IMR-90 (cell line): ENCODE measurements around the gene CKAP2. TPM values are rescaled to one million over a fixed set of nuclear protein-coding genes. Genes with fewer than 3 reads are reported as not detected.

Source experiments
- ATAC-seq: fragments of 200-7000 bp; cut with Tn5 transposase; 2 replicates; pipeline ENCODE4 v1.9.1; 2020; ENCODE audit warnings: low read depth, mild to moderate bottlenecking, moderate library complexity
- BruUV-seq: library from RNA; stranded (reverse); fragments of 400-500 nt; replicated peaks from 2 replicates; lab custom pipeline; 2021; lab: Mats Ljungman, UMichigan
- CTCF ChIA-PET: fragments of 300-600 bp; formaldehyde crosslinking; extraction: SDS; loops from one replicate; lab custom pipeline; 2021; ENCODE audit warnings: antibody characterized with exemption; lab: Yijun Ruan, JAX
- POLR2A ChIA-PET: fragments of 300-600 bp; sonication (Branson Sonifier 250); formaldehyde crosslinking; loops from one replicate; lab custom pipeline; 2022; ENCODE audit warnings: antibody characterized with exemption; ENCODE audit not compliant: unreplicated experiment; lab: Charles Lee
- DNase-seq: peaks from one replicate; pipeline ENCODE4 v3.0.0; 2013
- H2AFZ ChIP-seq: replicated peaks from 2 replicates; pipeline ENCODE3; 2013; ENCODE audit warnings: low read length, mild to moderate bottlenecking; ENCODE audit not compliant: poor library complexity
- H2AK5ac ChIP-seq: 2 replicates; pipeline ENCODE4 v1.6.1; 2013; ENCODE audit warnings: low read depth, low read length, inconsistent platforms
- H2AK9ac ChIP-seq: replicated peaks from 2 replicates; pipeline ENCODE3; 2013; ENCODE audit warnings: mild to moderate bottlenecking, low read depth, low read length, moderate library complexity; ENCODE audit not compliant: poor library complexity
- H2BK120ac ChIP-seq: 2 replicates; pipeline ENCODE4 v1.6.1; 2013; ENCODE audit warnings: low read depth, low read length, inconsistent platforms
- H2BK15ac ChIP-seq: 3 replicates; pipeline ENCODE4 v1.6.1; 2013; ENCODE audit warnings: low read depth, low read length, inconsistent platforms
- H2BK20ac ChIP-seq: 2 replicates; pipeline ENCODE4 v1.6.1; 2013; ENCODE audit warnings: low read depth, mild to moderate bottlenecking, inconsistent platforms, low read length, moderate library complexity
- H2BK5ac ChIP-seq: 2 replicates; pipeline ENCODE4 v1.6.1; 2013; ENCODE audit warnings: mild to moderate bottlenecking, low read depth, low read length, inconsistent platforms; ENCODE audit not compliant: poor library complexity, severe bottlenecking
- H3K14ac ChIP-seq: replicated peaks from 2 replicates; pipeline ENCODE4 v1.6.1; 2013; ENCODE audit warnings: low read depth, low read length, inconsistent platforms
- H3K18ac ChIP-seq: 2 replicates; pipeline ENCODE4 v1.6.1; 2013; ENCODE audit warnings: low read depth, low read length, control low read depth
- H3K23ac ChIP-seq: 2 replicates; pipeline ENCODE4 v1.6.1; 2013; ENCODE audit warnings: low read depth, low read length, inconsistent platforms
- H3K27ac ChIP-seq: 2 replicates; pipeline ENCODE4 v1.5.1; 2013; ENCODE audit warnings: mild to moderate bottlenecking, control low read depth, low read length; ENCODE audit not compliant: insufficient read depth
- H3K27me3 ChIP-seq: 2 replicates; pipeline ENCODE4 v1.6.1; 2013; ENCODE audit warnings: low read length; ENCODE audit not compliant: control insufficient read depth, insufficient read depth
- H3K36me3 ChIP-seq: 2 replicates; pipeline ENCODE4 v1.6.1; 2013; ENCODE audit warnings: low read length, mixed read lengths; ENCODE audit not compliant: control insufficient read depth, insufficient read depth
- H3K4ac ChIP-seq: 2 replicates; pipeline ENCODE4 v1.6.1; 2013; ENCODE audit warnings: low read depth, low read length, inconsistent platforms
- H3K4me1 ChIP-seq: 2 replicates; pipeline ENCODE4 v1.6.1; 2013; ENCODE audit warnings: low read length, mixed read lengths; ENCODE audit not compliant: control insufficient read depth, insufficient read depth
- H3K4me2 ChIP-seq: 2 replicates; pipeline ENCODE4 v1.6.1; 2013; ENCODE audit warnings: low read depth, mild to moderate bottlenecking, control low read depth, low read length, moderate library complexity
- H3K4me3 ChIP-seq: 2 replicates; pipeline ENCODE4 v1.5.1; 2013; ENCODE audit warnings: low read depth, mild to moderate bottlenecking, control low read depth, low read length, moderate library complexity; ENCODE audit not compliant: insufficient read depth
- H3K56ac ChIP-seq: 2 replicates; pipeline ENCODE4 v1.6.1; 2013; ENCODE audit warnings: low read length, inconsistent platforms; ENCODE audit not compliant: insufficient read depth; ENCODE audit errors: extremely low read depth
- H3K79me1 ChIP-seq, 2 experiments: 2 replicates each; pipeline ENCODE4 v1.6.1; 2013; ENCODE audit warnings: low read length in 2 of 2, inconsistent platforms in 1 of 2, low read depth in 1 of 2
- H3K9ac ChIP-seq: 2 replicates; pipeline ENCODE4 v1.6.1; 2013; ENCODE audit warnings: low read depth, low read length, control low read depth
- H3K9me1 ChIP-seq: 2 replicates; pipeline ENCODE4 v1.6.1; 2013; ENCODE audit warnings: low read length, inconsistent platforms; ENCODE audit not compliant: insufficient read depth
- H3K9me3 ChIP-seq: 2 replicates; pipeline ENCODE4 v1.6.1; 2013; ENCODE audit warnings: low read length; ENCODE audit not compliant: control insufficient read depth, insufficient read depth
- H4K20me1 ChIP-seq: 2 replicates; pipeline ENCODE4 v1.6.1; 2013; ENCODE audit warnings: low read length, inconsistent platforms; ENCODE audit not compliant: insufficient read depth
- H4K5ac ChIP-seq: 2 replicates; pipeline ENCODE4 v1.6.1; 2013; ENCODE audit warnings: mild to moderate bottlenecking, low read depth, low read length, control low read depth
- H4K8ac ChIP-seq, 2 experiments: 2 replicates each; pipeline ENCODE4 v1.6.1; 2013; ENCODE audit warnings: low read depth in 2 of 2, low read length in 2 of 2, control low read depth in 1 of 2, inconsistent platforms in 1 of 2
- H4K91ac ChIP-seq: 2 replicates; pipeline ENCODE4 v1.6.1; 2013; ENCODE audit warnings: low read depth, low read length, inconsistent platforms; ENCODE audit not compliant: insufficient read depth
- BHLHE40 ChIP-seq: fragments of 150-350 bp; IDR thresholded peaks from 2 replicates; pipeline ENCODE4 v1.6.1; 2016; ENCODE audit warnings: mild to moderate bottlenecking, low read depth, low read length
- CEBPB ChIP-seq: IDR thresholded peaks from 2 replicates; pipeline ENCODE4 v1.6.1; 2012; ENCODE audit warnings: low read depth, low read length, improper control_type of control experiment
- CHD1 ChIP-seq: IDR thresholded peaks from 2 replicates; pipeline ENCODE4 v1.6.1; 2012; ENCODE audit warnings: low read depth, low read length, improper control_type of control experiment
- CTCF ChIP-seq: conservative IDR thresholded peaks from 2 replicates; pipeline ENCODE4 v1.5.1; 2012; ENCODE audit warnings: mild to moderate bottlenecking, low read depth, low read length, improper control_type of control experiment
- ELK1 ChIP-seq: fragments of 150-350 bp; IDR thresholded peaks from 2 replicates; pipeline ENCODE4 v1.6.1; 2016; ENCODE audit warnings: low read depth, mild to moderate bottlenecking, low read length, moderate library complexity, borderline replicate concordance
- FOS ChIP-seq: fragments of 150-350 bp; IDR thresholded peaks from 2 replicates; pipeline ENCODE4 v1.6.1; 2016; ENCODE audit warnings: low read depth, low read length
- MAFK ChIP-seq: IDR thresholded peaks from 2 replicates; pipeline ENCODE4 v1.6.1; 2012; ENCODE audit warnings: low read depth, low read length, improper control_type of control experiment
- MAZ ChIP-seq: IDR thresholded peaks from 2 replicates; pipeline ENCODE4 v1.6.1; 2012; ENCODE audit warnings: low read depth, mild to moderate bottlenecking, low read length, improper control_type of control experiment, moderate library complexity, borderline replicate concordance
- MXI1 ChIP-seq: IDR thresholded peaks from 2 replicates; pipeline ENCODE4 v1.6.1; 2012; ENCODE audit warnings: low read depth, mild to moderate bottlenecking, low read length, moderate library complexity, borderline replicate concordance
- NFE2L2 ChIP-seq: fragments of 150-350 bp; IDR thresholded peaks from 2 replicates; pipeline ENCODE4 v1.6.1; 2016; ENCODE audit warnings: low read depth, mild to moderate bottlenecking, low read length
- POLR2A ChIP-seq: IDR thresholded peaks from 2 replicates; pipeline ENCODE4 v1.6.1; 2012; ENCODE audit warnings: mild to moderate bottlenecking, low read depth, low read length
- RAD21 ChIP-seq: IDR thresholded peaks from 2 replicates; pipeline ENCODE4 v1.6.1; 2012; ENCODE audit warnings: low read length, improper control_type of control experiment
- RCOR1 ChIP-seq: IDR thresholded peaks from 2 replicates; pipeline ENCODE4 v1.6.1; 2012; ENCODE audit warnings: mild to moderate bottlenecking, low read length, improper control_type of control experiment; ENCODE audit not compliant: insufficient replicate concordance
- RFX5 ChIP-seq: IDR thresholded peaks from 2 replicates; pipeline ENCODE4 v1.8.0; 2012; ENCODE audit warnings: low read depth, mild to moderate bottlenecking, low read length, moderate library complexity
- SMC3 ChIP-seq: fragments of 150-350 bp; IDR thresholded peaks from 2 replicates; pipeline ENCODE4 v1.6.1; 2016; ENCODE audit warnings: low read depth, mild to moderate bottlenecking, antibody characterized with exemption, low read length, moderate library complexity
- USF2 ChIP-seq: fragments of 150-350 bp; IDR thresholded peaks from 2 replicates; pipeline ENCODE4 v1.6.1; 2017; ENCODE audit warnings: mild to moderate bottlenecking, antibody characterized with exemption, low read length, low read depth
- WGBS, 2 experiments: methylation state at CpG; one replicate each; pipeline versions ENCODE4 v1.1.5 to v1.1.7; 2013; ENCODE audit warnings: missing lambda C conversion rate in 2 of 2; ENCODE audit not compliant: insufficient read length in 1 of 2; ENCODE audit errors: extremely low coverage in 2 of 2; 5-methylcytosine and 5-hydroxymethylcytosine counted together
- dilution Hi-C: fragments of 300-500 bp; cut with HindIII; formaldehyde crosslinking; loops from one replicate; pipeline ENCODE4 v1.14.3; 2018; ENCODE audit warnings: low sequenced_read_pairs; ENCODE audit not compliant: unreplicated experiment
- in situ Hi-C: fragments of 300-500 bp; cut with MboI; formaldehyde crosslinking; loops from 3 replicates; pipeline ENCODE4 v1.14.3; 2019; ENCODE audit warnings: low sequenced_read_pairs, inconsistent platforms, mixed read lengths
- intact Hi-C: fragments of 100-400 bp; cut with micrococcal nuclease; formaldehyde crosslinking; loops from 2 replicates; pipeline ENCODE4 v1.10.0; 2022
- polyA plus RNA-seq, 3 experiments: library from polyadenylated mRNA; depleted of rRNA; stranded (reverse); fragments of >200 nt; gene quantifications; 2 replicates each; pipeline ENCODE4 v1.2.3, GENCODE V29; 2012; ENCODE audit warnings: low replicate concordance in 1 of 3
- total RNA-seq: library from RNA; depleted of rRNA; stranded (reverse); fragments of >200 nt; gene quantifications from 2 replicates; pipeline ENCODE4 v1.2.3, GENCODE V29; 2012

The CKAP2 gene
- total and polyA plus RNA-seq, 2 of the 4 experiments (the other 2 are of a cell fraction), result 23.0 to 44.6 TPM

GRCh38 chr13:52446265-52446664 lies 9.0 kb upstream of the CKAP2 start:
- Histone ChIP-seq H2AK5ac (no peak overlapping the region), H3K14ac (no peak overlapping the region), H3K23ac (no peak overlapping the region), H3K4me2 (no peak overlapping the region), H2BK5ac (no peak overlapping the region), H4K91ac (no peak overlapping the region), H2BK120ac (no peak overlapping the region), H2AFZ (no peak overlapping the region), H3K9me1 (peaks cover 11% of the 10 kb centered on the region), H3K18ac (no peak overlapping the region), H3K9me3 (no peaks in the 10 kb centered on the region), H3K27me3 (no peaks in the 10 kb centered on the region), H2BK20ac (no peak overlapping the region), H3K56ac (no peak overlapping the region), H3K4me1 (peaks cover 7% of the 10 kb centered on the region), H2AK9ac (no peak overlapping the region), H4K5ac (no peak overlapping the region), H4K20me1 (peaks cover 5% of the 10 kb centered on the region; the same call in 1 of the 2 replicates), H3K36me3 (peaks cover 6% of the 10 kb centered on the region), H3K9ac (no peak overlapping the region), H4K8ac (no peak overlapping the region), H3K27ac (no peak overlapping the region), H3K4me3 (no peak overlapping the region), H2BK15ac (no peak overlapping the region), H3K4ac (no peak overlapping the region), H3K79me1 (peaks cover 26 to 38% of the 10 kb centered on the region in 2 experiments)
- ChIA-PET POLR2A (no interaction called here), CTCF (no interaction called here)
- ATAC-seq (no peak), DNase-seq (no peak)
- TF ChIP-seq MXI1 (no peak), CTCF (no peak), MAZ (no peak), MAFK (no peak), CHD1 (no peak), POLR2A (no peak), USF2 (no peak), CEBPB (no peak), ELK1 (no peak), RAD21 (no peak), BHLHE40 (no peak), NFE2L2 (no peak), FOS (no peak), RFX5 (no peak), RCOR1 (no peak), SMC3 (no peak)
- BruUV-seq, result no TSS peak
- dilution Hi-C loops, result no loop called here
- in situ Hi-C loops, result no loop called here
- no CpG with 5 or more reads among the region's 1 CpG for WGBS, 2 experiments
- intact Hi-C loops, result loop anchor here (2.0 kb wide), 1 partner anchor 13 kb away; no protein-coding TSS in a partner anchor
